HCT116 (cell line): ENCODE results near the gene SKAP1. TPM values are rescaled to one million over a fixed set of nuclear protein-coding genes. Genes with fewer than 3 reads are reported as not detected.

Experiments used
- ATAC-seq: fragments of 200-7000 bp; cut with Tn5 transposase; 2 replicates; pipeline ENCODE4 v1.9.1; 2020; ENCODE audit warnings: mild to moderate bottlenecking, moderate library complexity
- BruUV-seq: library from RNA; stranded (reverse); fragments of 400-500 nt; replicated peaks from 2 replicates; lab custom pipeline; 2021; lab: Mats Ljungman, UMichigan
- CTCF ChIA-PET: fragments of 300-600 bp; sonication (Branson Sonifier 250); formaldehyde crosslinking; loops from one replicate; lab custom pipeline; 2021; ENCODE audit warnings: antibody characterized with exemption; lab: Charles Lee
- POLR2A ChIA-PET: fragments of 300-600, 350-600 bp; sonication (Branson Sonifier 250); formaldehyde crosslinking; loops from one replicate; lab custom pipeline; 2021; ENCODE audit warnings: antibody characterized with exemption; lab: Charles Lee
- RAD21 ChIA-PET, 2 experiments: fragments of 300-600 bp; sonication (Branson Sonifier 250); formaldehyde crosslinking; loops; one replicate each; lab custom pipeline; 2023; ENCODE audit warnings: low total read pairs in 2 of 2; ENCODE audit not compliant: uncharacterized antibody in 2 of 2, unreplicated experiment in 2 of 2, low non-redundant PET in 1 of 2; lab: Charles Lee
- DNase-seq: peaks from one replicate; pipeline ENCODE4 v3.0.0-alpha.2; 2010; ENCODE audit warnings: low read depth, low spot score
- H2AFZ ChIP-seq: fragments of 200-600 bp; shearing (Covaris generic), sonication (generic); 2 replicates; pipeline ENCODE4 v1.6.1; 2017; ENCODE audit warnings: low read depth, mixed run types, mixed read lengths, antibody characterized with exemption, low read length; ENCODE audit not compliant: poor library complexity, severe bottlenecking
- H3K27ac ChIP-seq: 2 replicates; pipeline ENCODE4 v1.5.1; 2012; ENCODE audit warnings: low read depth, low read length
- H3K27me3 ChIP-seq: fragments of 200-600 bp; sonication (generic); 2 replicates; pipeline ENCODE4 v1.6.1; 2016; ENCODE audit warnings: mixed run types, low read length, mixed read lengths; ENCODE audit not compliant: insufficient read depth
- H3K36me3 ChIP-seq, 2 experiments: fragments of 200-500 bp in 1 of 2; fragments of 200-600 bp in 1 of 2; sonication (Bioruptor generic) in 1 of 2; sonication (generic) in 1 of 2; 2 replicates each; pipeline versions ENCODE4 v1.5.1 to v1.6.1; 2014 to 2016; ENCODE audit warnings: low read length in 2 of 2, inconsistent platforms in 1 of 2, mixed read lengths in 1 of 2, mixed run types in 1 of 2; ENCODE audit not compliant: insufficient read depth in 2 of 2, control insufficient read depth in 1 of 2
- H3K4me1 ChIP-seq, 2 experiments: fragments of 200-600 bp in 1 of 2; sonication (generic) in 1 of 2; 2 replicates each; pipeline versions ENCODE4 v1.5.1 to v1.6.1; 2012 to 2017; ENCODE audit warnings: low read length in 2 of 2, inconsistent platforms in 1 of 2, mild to moderate bottlenecking in 1 of 2, mixed read lengths in 1 of 2, mixed run types in 1 of 2, moderate library complexity in 1 of 2; ENCODE audit not compliant: insufficient read depth in 2 of 2, control insufficient read depth in 1 of 2
- H3K4me2 ChIP-seq: fragments of 200-600 bp; sonication (generic); 2 replicates; pipeline ENCODE4 v1.6.1; 2017; ENCODE audit warnings: mixed run types, low read length, mixed read lengths
- H3K4me3 ChIP-seq, 2 experiments: fragments of 200-600 bp in 1 of 2; sonication (generic) in 1 of 2; replicated peaks in 1 of 2; 2 replicates each; pipeline ENCODE4 v1.5.1; 2011 to 2016; ENCODE audit warnings: low read length in 2 of 2, control low read depth in 1 of 2, low read depth in 1 of 2, mild to moderate bottlenecking in 1 of 2, mixed read lengths in 1 of 2, mixed run types in 1 of 2
- H3K79me2 ChIP-seq: fragments of 200-600 bp; sonication (generic); 2 replicates; pipeline ENCODE4 v1.6.1; 2017; ENCODE audit warnings: mild to moderate bottlenecking, mixed run types, low read length, moderate library complexity, mixed read lengths; ENCODE audit not compliant: insufficient read depth
- H3K9ac ChIP-seq: fragments of 200-600 bp; sonication (generic); 2 replicates; pipeline ENCODE4 v1.6.1; 2016; ENCODE audit warnings: low read length, mixed read lengths
- H3K9me2 ChIP-seq: fragments of 200-600 bp; sonication (generic), shearing (Covaris generic); 2 replicates; pipeline ENCODE4 v1.6.1; 2017; ENCODE audit warnings: mixed run types, mild to moderate bottlenecking, moderate library complexity; ENCODE audit not compliant: insufficient read depth
- H3K9me3 ChIP-seq, 2 experiments: fragments of 200-500 bp in 1 of 2; fragments of 200-600 bp in 1 of 2; sonication (Bioruptor generic) in 1 of 2; sonication (generic) in 1 of 2; 2 replicates each; pipeline ENCODE4 v1.6.1; 2014 to 2017; ENCODE audit warnings: low read length in 2 of 2, mixed read lengths in 2 of 2, inconsistent platforms in 1 of 2, low read depth in 1 of 2, mild to moderate bottlenecking in 1 of 2, mixed run types in 1 of 2, moderate library complexity in 1 of 2; ENCODE audit not compliant: control insufficient read depth in 1 of 2, insufficient read depth in 1 of 2
- H4K20me1 ChIP-seq: fragments of 200-600 bp; sonication (generic), shearing (Covaris generic); 2 replicates; pipeline ENCODE4 v1.6.1; 2017; ENCODE audit warnings: mixed run types, mild to moderate bottlenecking, moderate library complexity; ENCODE audit not compliant: insufficient read depth
- ATF3 ChIP-seq: IDR thresholded peaks from 2 replicates; pipeline ENCODE4 v1.6.1; 2012
- CBX3 ChIP-seq: IDR thresholded peaks from 2 replicates; pipeline ENCODE4 v1.6.1; 2012; ENCODE audit warnings: low read depth
- CEBPB ChIP-seq: IDR thresholded peaks from 2 replicates; pipeline ENCODE4 v1.6.1; 2012; ENCODE audit warnings: low read depth
- CTCF ChIP-seq, 3 experiments: fragments of 200-600 bp in 1 of 3; sonication (generic) in 1 of 3; IDR thresholded peaks in 2 of 3; conservative IDR thresholded peaks in 1 of 3; 2 replicates each; pipeline ENCODE4 v1.5.1; 2012 to 2017; ENCODE audit warnings: low read depth in 2 of 3, low read length in 2 of 3, antibody characterized with exemption in 1 of 3, borderline replicate concordance in 1 of 3, control low read depth in 1 of 3, mild to moderate bottlenecking in 1 of 3, mixed read lengths in 1 of 3, mixed run types in 1 of 3, moderate library complexity in 1 of 3; ENCODE audit not compliant: insufficient read depth in 1 of 3
- ELF1 ChIP-seq: IDR thresholded peaks from 2 replicates; pipeline ENCODE4 v1.6.1; 2012; ENCODE audit warnings: low read depth, borderline replicate concordance
- EZH2 ChIP-seq: fragments of 200-600 bp; sonication (generic); IDR thresholded peaks from 2 replicates; pipeline ENCODE4 v1.6.1; 2017; ENCODE audit warnings: antibody characterized with exemption, mixed run types
- EZH2phosphoT487 ChIP-seq: fragments of 200-600 bp; IDR thresholded peaks from 2 replicates; pipeline ENCODE4 v1.6.1; 2018; ENCODE audit warnings: antibody characterized with exemption, borderline replicate concordance
- FOSL1 ChIP-seq: IDR thresholded peaks from 2 replicates; pipeline ENCODE4 v1.6.1; 2012; ENCODE audit warnings: low read depth
- JUND ChIP-seq: IDR thresholded peaks from 2 replicates; pipeline ENCODE4 v1.6.1; 2012
- POLR2A ChIP-seq: IDR thresholded peaks from 2 replicates; pipeline ENCODE4 v1.7.0; 2011; ENCODE audit warnings: borderline replicate concordance; ENCODE audit not compliant: insufficient read depth, insufficient read length; ENCODE audit errors: extremely low read depth
- RAD21 ChIP-seq: IDR thresholded peaks from 2 replicates; pipeline ENCODE4 v1.6.1; 2012; ENCODE audit warnings: low read depth, mild to moderate bottlenecking
- TCF7L2 ChIP-seq: IDR thresholded peaks from 2 replicates; pipeline ENCODE4 v1.7.0; 2011; ENCODE audit warnings: borderline replicate concordance, inconsistent platforms; ENCODE audit not compliant: insufficient read depth, insufficient read length; ENCODE audit errors: extremely low read depth
- ZFX ChIP-seq: fragments of 450-650 bp; IDR thresholded peaks from 2 replicates; pipeline ENCODE4 v1.6.1; 2017
- intact Hi-C: fragments of 100-400 bp; cut with micrococcal nuclease; formaldehyde crosslinking; loops from 2 replicates; pipeline ENCODE4 v1.10.0; 2022
- total RNA-seq: library from RNA; stranded (reverse); gene quantifications from one replicate; pipeline ENCODE4 v1.2.1, GENCODE V29; 2021; ENCODE audit not compliant: unreplicated experiment

Gene SKAP1
- total RNA-seq, 1 experiment from 2014 or later, result 12.4 TPM

- no peak overlapping the region for H3K4me3 ChIP-seq
- H3K79me2 ChIP-seq, result no peaks in the 10 kb centered on the region
- peaks cover 0 to 10% of the 10 kb centered on the region in 2 experiments; a peak in 2 of 4 replicates for H3K4me1 ChIP-seq
- BruUV-seq, result no TSS peak
- ChIA-PET CTCF (interaction anchor here (16.8 kb wide), 1 partner anchor 17 kb away, joined by 152 read pairs; no protein-coding TSS in a partner anchor), RAD21 (no interaction called here), POLR2A (no interaction called here)
- H3K27ac ChIP-seq, result no peak overlapping the region
- H3K9me2 ChIP-seq, result no peaks in the 10 kb centered on the region
- no peaks in the 10 kb centered on the region for H4K20me1 ChIP-seq
- H3K9me3 ChIP-seq, result no peaks in the 10 kb centered on the region
- ATAC-seq, result no peak
- H3K27me3 ChIP-seq, result no peaks in the 10 kb centered on the region
- no peak overlapping the region for H2AFZ ChIP-seq
- DNase-seq, result no peak
- TF ChIP-seq CEBPB (no peak), CTCF (IDR thresholded peaks at IDR 0.05 in 2 of 3, conservative IDR thresholded peaks at IDR 0.05 in 1 of 3; ENCODE audit: borderline replicate concordance in 1 of 3, insufficient read depth in 1 of 3, low read depth in 2 of 3, low read length in 2 of 3) (no peak), ZFX (no peak), TCF7L2 (no peak)
- intact Hi-C loops, result no loop called here
- no peaks in the 10 kb centered on the region for H3K36me3 ChIP-seq
- H3K4me2 ChIP-seq, result no peak overlapping the region
- no peak overlapping the region for H3K9ac ChIP-seq
Observed at GRCh38 chr17:48278760-48279491, 151.1 kb downstream of the SKAP1 start.

- H3K9ac ChIP-seq, result no peak overlapping the region
- H2AFZ ChIP-seq, result no peak overlapping the region
- no peak overlapping the region for H3K27ac ChIP-seq
- no peak overlapping the region for H3K4me2 ChIP-seq
- peaks cover 0 to 4% of the 10 kb centered on the region in 2 experiments; a peak in 2 of 4 replicates for H3K4me1 ChIP-seq
- H3K27me3 ChIP-seq, result no peaks in the 10 kb centered on the region
- H3K79me2 ChIP-seq, result no peaks in the 10 kb centered on the region
- H3K36me3 ChIP-seq, result no peaks in the 10 kb centered on the region
- RAD21 ChIA-PET, result no interaction called here
- CTCF ChIA-PET, result interaction anchor here (16.8 kb wide), 1 partner anchor 15 kb away, joined by 152 read pairs; no protein-coding TSS in a partner anchor
- ATAC-seq (no peak), DNase-seq (no peak)
- POLR2A ChIA-PET, result no interaction called here
- BruUV-seq, result no TSS peak
- no peaks in the 10 kb centered on the region for H3K9me2 ChIP-seq
- TF ChIP-seq ELF1 (no peak), POLR2A (no peak), FOSL1 (no peak), EZH2phosphoT487 (no peak), JUND (no peak), CTCF (IDR thresholded peaks at IDR 0.05 in 2 of 3, conservative IDR thresholded peaks at IDR 0.05 in 1 of 3; ENCODE audit: borderline replicate concordance in 1 of 3, insufficient read depth in 1 of 3, low read depth in 2 of 3, low read length in 2 of 3) (no peak), EZH2 (no peak), CBX3 (no peak), RAD21 (no peak), ATF3 (no peak)
- H4K20me1 ChIP-seq, result no peaks in the 10 kb centered on the region
- no peaks in the 10 kb centered on the region for H3K9me3 ChIP-seq
- intact Hi-C loops, result no loop called here
- H3K4me3 ChIP-seq, result no peak overlapping the region
Observed at GRCh38 chr17:48276776-48277175, 153.2 kb downstream of the SKAP1 start.
